Hematopoietic multipotent progenitor cell (in vitro differentiated cells): Measurements from ENCODE around the gene KRTAP10-3. TPM values are rescaled to one million over a fixed set of nuclear protein-coding genes. Genes with fewer than 3 reads are reported as not detected.

Source experiments
- DNase-seq, 3 donors: peaks; one replicate each; pipeline ENCODE4 v3.0.0-alpha.2; 2011 to 2015; ENCODE audit warnings: low read depth in 2 of 3, low spot score in 2 of 3
- total RNA-seq: library from RNA; depleted of rRNA; stranded (reverse); fragments of >200 nt; gene quantifications from one replicate; pipeline ENCODE4 v1.2.3, GENCODE V29; 2012

KRTAP10-3 gene
- total RNA-seq, 1 donor, result not detected

GRCh38 chr21:44521301-44521927 is 37.2 kb downstream of the KRTAP10-3 start:
- no peak for DNase-seq

DNA sequence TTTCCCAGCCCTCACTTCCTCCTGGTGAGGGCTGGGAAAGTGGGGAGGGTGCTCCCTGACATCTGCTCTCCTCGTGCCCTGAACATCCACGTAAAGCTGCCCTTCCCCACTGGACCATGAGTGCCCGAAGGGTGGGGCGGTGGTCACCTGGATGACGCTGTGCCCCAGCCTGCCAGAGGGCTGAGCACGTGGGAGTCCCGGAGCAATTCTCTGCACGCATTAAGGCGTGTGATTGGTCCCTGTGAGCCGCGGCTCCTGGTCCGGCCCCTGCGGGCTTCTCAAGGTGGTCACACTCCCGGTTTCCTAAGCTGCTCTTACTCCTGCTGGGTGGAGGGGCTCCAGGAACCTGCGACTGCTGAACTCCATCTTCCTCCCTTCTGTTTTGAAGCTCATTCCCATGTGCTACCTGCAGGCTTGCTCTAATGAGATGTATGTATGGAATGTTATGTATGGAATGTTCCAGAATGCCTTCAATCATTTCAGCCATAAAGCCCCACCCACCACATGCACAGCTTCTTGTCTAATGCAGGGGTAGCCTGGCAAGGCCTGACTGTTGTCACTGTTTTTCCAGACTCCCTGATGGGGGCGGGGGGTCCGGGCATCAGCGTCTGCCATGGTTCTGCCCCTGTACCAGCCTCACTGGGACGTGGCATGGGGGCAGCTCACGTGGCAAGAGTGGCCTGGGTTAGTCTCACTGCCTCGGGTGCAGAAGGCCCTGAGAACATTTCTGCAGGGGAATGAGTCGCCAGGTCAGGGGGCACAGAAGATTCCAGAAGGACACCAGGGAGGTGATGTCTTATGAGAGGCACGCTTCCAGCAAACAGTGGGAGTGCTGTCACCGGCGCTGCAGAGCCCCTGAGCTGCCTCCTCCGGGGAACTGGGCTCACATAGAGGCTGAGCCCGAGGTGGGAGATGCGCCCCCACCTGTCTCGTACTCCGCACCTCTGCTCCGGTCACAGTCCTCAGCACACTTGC is 38.0 kb downstream of the KRTAP10-3 start:
- DNase-seq, result no peak

DNA sequence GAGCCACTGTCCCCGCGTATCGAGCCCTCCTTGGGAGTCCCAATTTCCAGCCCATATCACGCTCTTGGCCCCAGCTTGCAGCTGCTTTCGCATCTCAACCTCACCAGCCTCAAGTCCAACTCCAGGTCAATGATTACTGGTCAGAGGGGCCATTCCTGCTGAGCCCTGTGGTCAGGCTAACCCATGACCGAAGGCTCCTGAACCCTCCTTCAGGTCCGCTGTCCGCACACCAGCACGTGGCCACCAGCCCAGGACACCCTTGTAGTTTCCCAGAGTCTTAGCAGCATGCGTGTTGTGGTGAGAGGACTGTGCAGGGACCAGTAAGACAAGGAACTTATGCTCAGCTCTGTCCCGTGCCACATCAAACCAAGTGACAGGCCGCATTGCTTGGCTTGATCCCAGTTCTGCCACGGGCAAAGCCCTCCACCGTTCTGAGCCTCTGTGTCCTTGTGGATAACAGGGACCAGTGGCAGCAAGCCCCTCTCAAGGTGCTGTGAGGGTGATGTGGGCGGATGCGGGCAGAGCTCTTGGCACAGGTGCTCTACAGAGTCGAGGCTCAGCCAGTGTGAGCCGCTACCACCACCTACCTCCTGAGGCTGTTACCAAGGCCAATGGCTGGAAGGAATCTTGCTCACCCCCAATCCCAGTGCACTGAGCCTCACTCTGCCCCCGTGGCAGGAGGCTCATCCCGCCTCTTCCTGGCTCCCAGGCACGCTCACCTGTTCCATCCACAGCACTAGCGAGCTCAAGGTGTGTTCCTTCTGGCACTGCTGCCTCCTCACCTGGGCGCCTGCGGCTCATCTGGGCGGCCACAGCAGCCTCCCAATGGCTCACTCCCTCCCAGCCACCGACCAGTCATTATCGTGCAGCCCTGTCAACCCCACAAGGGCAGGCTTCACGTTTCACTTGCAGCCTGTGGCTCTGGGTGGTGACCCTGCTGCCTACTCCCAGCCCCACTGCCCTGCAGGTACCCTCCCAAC is 39.0 kb downstream of the KRTAP10-3 start:
- no peak for DNase-seq

GRCh38 chr21:44518686-44519085 is 39.9 kb downstream of the KRTAP10-3 start:
- no peak for DNase-seq

DNA sequence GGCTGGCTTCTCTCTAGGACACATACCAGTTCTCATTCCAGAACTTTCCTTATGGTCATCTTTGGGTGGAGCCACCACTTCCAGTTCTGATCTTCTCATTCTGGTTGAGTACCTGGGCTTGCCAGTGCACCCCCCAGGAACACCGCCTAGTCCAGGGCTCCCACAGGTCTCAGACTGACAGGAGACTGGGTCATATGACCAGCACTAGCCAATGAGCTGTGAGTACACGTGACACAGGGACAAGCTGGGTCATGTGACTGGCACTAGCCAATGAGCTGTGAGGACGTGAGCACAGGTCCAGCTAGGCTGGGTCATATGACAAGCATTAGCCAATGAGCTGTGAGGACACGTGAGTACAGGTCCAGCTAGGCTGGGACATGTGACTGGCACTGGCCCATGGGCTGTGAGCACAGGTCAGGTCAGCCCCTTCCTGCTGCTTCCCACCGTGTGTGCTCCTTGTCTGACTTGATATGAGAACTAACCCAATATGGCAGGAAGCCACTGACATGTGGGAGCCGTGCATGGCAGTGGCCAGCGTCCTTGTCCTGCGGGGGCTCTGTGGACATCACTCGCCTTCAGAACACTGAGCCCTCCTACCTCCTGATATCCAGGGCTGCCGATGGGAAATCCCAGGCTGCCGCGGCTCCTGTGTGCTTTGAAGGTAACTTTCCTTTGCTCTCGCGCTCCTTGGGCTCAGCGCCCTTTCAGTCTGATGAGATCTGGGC is 41.3 kb downstream of the KRTAP10-3 start:
- no peak for DNase-seq

- DNase-seq, result no peak
These were observed 41.8 kb downstream of the KRTAP10-3 start for GRCh38 chr21:44516828-44517174.

- DNase-seq, result no peak
These were observed 42.3 kb downstream of the KRTAP10-3 start for GRCh38 chr21:44516342-44516741.

DNA sequence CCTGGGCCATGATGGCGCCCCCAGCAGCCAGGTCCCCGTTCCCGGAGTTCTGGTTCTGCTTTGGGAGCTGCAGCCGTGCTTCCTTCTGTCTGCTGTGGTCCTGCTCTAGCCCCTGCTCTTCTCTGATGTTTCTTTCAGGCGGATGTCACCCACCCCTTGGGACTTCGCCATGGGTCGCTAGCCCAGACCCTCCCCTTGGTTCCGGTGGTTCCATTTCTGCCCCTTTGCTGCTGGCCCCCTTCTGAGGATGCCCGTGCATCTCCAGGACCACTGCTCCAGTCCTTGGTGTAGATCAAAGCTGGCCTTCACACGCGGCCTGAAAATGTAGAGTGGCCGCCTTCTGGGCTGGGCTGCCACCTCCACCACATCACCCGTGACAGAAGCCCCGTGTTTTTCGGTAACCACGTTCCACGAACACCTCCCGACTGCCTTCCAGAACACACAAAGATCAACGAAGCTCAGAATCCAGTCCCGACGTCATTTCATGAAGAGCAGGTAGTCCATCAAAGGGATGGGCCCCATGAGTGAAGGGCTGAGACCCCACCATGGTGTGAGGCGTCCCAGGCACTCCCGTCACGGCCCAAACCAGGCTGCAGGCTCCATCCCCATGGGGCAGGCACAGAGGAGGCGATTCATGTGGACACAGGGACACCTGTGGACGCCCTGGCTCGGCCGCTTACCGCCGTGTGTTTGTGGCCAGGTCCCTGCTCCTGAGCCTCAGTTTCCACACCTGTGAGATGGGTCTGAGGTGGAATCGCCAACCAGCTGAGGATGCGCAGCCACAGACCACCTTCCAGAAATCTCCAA is 43.0 kb downstream of the KRTAP10-3 start:
- no peak for DNase-seq

DNA sequence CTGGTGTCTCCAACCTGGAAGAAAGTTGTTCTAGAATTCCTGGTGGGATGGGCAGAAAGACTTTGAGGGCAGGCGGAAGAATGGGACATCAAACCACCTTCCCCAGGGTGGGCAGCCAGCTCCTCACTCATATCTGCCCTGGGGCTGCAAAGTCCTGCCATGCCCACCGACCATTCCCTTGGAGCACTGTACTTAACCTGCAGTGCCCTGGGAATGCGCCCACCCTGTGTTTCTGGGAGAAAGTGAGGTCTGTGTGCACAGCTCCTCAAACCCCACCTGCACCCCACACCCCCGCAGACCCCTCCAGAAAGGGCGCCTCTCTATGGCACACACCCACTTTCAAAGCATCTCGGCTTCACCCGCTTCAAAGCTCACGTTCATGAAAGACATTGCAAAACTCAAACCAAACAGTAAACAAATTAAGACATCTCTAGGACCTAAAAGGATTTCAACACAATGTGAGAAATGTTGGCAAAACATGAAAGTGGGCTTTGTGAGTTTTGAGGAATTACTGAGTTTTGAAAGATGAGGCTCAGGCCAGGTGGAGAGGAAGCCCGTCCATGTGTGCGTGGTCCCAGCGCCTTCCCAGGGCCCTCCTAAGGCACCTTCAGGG is 43.7 kb downstream of the KRTAP10-3 start:
- DNase-seq, result no peak

GRCh38 chr21:44514218-44514520 is 44.4 kb downstream of the KRTAP10-3 start:
- no peak for DNase-seq

DNA sequence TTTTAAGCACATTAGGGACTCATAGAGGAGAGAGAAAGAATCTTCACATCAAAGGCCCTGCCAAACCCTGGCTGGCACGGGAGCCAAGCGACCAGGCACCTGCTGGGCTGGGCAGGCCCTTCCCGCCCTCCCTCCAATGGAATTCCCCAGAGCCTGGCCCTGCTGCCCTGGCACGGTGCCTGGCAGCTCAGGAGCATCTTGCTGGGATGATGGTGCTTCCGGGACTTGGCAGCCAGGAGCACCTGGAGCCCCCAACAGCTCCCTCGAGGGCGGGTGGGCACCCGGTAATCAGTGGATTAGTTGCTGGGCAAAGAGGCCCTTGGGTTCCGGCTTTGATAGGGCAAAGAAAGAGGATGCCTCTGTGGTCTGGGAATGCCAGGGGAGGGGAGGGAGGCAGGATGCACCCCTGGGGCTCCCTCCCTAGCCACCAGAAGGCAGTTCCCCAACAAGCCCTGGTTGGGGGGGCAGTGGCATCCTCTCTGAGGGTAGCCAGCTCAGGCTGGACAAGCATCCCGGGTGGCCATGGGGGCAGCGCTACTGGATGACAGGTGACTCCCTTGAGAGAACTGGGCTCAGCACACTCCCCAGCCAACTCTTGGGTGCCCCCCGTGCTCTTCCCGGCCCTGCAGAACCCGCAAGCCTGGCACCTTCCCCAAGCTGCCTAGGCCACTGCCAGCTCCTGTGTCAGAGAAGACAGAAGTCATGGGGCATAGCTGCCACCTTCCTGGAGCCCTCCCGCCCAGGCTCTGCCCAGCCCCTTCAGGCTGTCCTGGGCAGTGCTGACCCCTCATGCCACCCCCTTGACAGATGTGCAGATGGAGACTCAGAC is 45.0 kb downstream of the KRTAP10-3 start:
- DNase-seq, result no peak

- no peak for DNase-seq
These were observed 45.9 kb downstream of the KRTAP10-3 start for GRCh38 chr21:44512496-44513388.

- DNase-seq, result no peak
These were observed 46.7 kb downstream of the KRTAP10-3 start for GRCh38 chr21:44511938-44512275.

DNA sequence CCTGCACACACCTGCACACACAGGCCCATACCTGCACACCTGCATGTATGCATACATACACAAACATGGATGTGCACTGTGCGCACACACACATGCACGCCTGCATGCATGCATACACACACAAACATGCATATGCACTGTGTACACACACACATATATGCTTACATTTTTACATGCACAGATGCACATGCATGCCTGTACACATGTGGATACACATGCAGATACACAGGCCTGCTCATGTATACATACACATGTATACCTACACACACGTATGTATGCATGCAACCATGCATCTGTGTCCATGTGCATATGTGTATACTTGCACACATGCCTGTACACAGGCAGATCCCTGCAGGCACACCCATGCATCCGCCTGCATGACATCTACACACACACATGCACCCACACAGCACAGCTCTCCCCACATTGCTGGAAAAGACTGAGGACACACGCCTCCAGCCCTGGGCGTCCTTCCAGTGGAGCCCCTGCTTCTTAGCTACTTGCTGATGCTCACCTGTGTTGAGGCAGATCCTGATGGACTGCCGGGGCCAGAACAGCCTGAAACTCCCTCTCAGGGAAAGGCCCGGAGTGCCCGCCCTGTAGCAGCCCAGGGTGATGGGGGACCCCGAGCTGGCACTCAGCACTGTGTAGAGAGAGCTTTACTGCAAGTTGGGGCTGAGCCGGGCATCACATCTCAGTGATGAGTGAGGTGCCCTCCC is 47.2 kb downstream of the KRTAP10-3 start:
- no peak for DNase-seq

DNA sequence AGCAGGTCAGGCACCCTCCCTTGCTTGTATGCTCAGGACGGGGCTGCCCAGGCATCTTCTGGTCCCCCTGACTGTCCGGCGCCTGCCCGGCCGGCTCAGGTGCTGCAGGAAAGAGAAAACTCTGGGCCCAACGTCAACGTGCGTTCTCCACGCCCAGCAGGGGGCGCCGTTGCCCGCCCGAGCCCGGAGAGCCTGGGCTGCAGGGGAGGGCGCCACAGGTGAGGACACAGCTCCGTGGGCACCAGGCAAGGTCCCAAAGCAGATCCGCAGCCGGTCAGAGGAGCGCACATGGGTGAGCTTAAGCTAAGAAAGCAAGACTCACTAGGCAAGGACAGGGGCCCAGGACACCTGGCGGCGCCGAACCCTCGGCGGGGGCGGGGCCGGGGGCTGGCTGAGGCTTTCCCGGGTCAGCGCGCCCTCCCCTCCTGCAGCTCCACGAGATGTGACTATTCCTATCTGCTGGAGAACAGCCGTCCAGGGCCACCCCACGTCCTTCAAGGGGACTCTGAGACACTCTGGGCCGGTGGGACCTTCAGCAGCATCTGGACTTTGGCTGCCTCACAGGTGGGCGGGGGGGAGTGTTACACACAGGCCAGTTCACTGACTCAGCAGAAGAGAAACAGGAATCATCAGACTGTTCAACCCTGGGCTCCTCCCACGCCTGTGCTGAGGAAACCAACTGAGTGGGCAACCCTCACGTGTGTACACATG is 47.9 kb downstream of the KRTAP10-3 start:
- peak; percentile 60 to 80 (median 76) for DNase-seq

DNA sequence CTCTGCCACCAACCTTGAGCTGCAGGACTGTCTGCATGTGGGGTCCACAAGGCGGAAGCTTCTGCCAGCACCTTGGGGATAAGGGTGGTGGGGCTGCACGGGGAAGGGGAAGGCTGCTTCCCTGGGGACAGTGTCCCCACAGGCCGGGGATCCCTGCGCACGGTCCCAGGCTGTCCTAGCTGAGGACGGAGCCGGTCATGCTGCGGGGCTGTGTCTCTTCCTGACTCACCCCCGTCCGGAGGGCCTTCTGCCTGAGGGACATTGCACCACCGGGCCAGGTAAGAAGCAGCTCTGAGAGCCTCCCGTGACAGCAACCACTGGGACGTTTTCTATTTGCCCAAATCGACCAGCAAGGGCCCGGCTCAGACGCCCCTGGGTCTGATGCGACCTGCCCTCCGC is 48.5 kb downstream of the KRTAP10-3 start:
- no peak for DNase-seq
